CD4-positive, alpha-beta T cell treated with Interleukin-21 for 1 hour (primary cell): ENCODE measurements around the gene GCLC.
"Not testable (repeated sequence)": the region's sequence is repeated elsewhere in the genome, so short reads cannot be mapped to it uniquely, and the experiment has no call there.

ENCODE experiments used
- DNase-seq: peaks from one replicate; pipeline ENCODE4 v3.0.0-alpha.2; 2020

The GCLC gene

DNA sequence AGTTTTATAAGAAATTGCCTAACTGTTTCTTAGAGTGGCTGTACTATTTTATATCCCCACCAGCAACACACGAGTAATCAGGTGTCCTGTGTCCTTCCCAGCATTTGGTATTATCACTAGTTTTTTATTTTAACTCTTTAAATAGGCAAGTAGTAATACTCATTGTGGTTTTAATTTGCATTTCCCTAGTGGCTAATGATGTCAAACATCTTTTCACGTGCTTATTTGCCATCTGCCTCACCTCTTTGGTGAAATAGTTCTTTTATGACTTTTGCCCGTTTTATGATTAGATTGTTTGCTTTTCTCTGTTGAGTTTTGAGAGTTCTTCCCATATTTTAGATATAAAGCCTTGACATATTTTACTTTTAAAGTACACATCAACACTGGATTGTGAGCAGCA, 57.8 kb downstream of the GCLC start:
- DNase-seq, result no peak

- no peak for DNase-seq
Measured at GRCh38 chr6:53486679-53487078, 58.2 kb downstream of the GCLC start.

- peak; percentile 73 for DNase-seq
Measured at GRCh38 chr6:53484476-53485280, 60.2 kb downstream of the GCLC start.

DNA sequence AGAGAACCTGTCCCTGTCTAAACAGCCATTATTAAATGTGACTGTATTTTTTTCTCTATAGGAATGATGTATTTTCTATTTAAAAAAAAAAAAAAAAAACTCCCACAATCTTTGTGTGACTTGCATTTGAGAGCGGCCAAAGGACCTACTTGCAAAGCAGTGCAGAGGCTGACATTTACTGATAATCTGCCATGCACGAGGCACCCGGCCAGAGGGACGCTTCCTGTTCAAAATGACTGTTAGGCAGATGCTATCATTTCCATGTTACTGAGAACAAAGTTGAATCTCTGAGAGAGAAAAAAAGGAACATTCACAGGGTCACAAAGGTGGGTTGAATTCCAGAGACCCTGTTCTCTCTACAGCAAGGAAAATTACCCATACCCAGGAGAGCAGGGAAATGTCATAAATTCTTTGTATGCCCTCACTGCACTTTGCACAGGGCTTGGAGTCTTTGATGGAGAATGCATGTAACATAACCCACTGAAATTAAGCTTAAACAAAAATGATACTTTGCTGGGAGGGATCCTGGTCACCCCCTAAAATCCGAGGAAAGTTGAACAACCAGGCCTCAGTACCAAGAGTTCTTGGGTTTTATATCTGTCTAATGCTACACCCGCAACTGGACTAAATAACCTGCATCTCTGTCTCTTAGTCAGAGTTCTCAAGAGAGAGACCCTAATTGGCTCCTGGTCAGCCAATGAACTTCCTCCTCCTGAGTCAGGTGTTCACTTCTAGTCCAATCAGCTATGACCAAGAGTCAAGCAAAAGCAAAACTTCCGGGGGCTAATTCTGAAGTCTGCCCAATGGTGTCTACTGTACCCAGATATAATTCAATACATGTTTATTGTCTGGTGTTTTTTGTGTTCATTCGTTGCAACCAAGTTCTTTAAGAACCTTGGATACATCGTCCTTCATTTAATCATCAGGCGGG, 61.2 kb downstream of the GCLC start:
- no peak for DNase-seq

DNA sequence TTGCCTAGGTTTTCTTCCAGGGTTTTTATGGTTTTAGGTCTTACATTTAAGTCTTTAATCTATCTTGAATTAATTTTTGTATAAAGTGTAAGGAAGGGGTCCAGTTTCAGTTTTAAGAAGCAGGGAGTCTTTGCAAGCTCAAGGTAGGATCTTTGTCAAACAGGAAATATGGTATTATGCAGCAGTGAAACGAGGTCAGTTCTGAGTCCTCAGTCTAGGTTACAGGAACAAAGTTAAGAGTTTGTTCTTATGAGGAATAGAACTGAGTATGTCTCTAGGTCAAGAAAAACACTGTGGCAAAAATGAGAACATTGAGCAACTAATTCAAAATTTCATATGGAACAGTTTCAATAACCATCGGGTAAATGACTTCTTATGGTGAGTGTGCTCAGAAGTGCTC, 63.6 kb downstream of the GCLC start:
- no peak for DNase-seq

GRCh38 chr6:53480774-53481173, 64.1 kb downstream of the GCLC start:
- DNase-seq, result not testable (repeated sequence)

GRCh38 chr6:53479871-53480270, 65.0 kb downstream of the GCLC start:
- no peak for DNase-seq

GRCh38 chr6:53476964-53477363, 67.9 kb downstream of the GCLC start:
- DNase-seq, result no peak

- DNase-seq, result no peak
Measured at GRCh38 chr6:53474010-53474409, 70.9 kb downstream of the GCLC start.

DNA sequence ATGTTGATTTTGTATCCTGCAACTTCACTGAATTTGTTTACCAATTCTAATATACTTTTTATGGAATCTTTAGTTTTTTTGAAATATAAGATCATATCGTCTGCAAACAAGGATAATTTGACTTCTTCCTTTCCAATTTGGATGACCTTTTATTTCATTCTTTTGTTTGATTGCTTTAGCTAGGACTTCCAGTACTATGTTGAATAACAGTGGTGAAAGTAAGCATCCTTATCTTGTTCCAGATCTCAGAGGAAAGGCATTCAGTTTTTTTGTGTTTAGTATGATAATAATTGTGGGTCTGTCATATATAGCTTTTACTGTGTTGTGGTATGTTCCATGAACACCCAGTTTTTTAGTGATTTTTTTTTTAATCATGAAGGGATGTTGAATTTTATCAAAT, 75.7 kb downstream of the GCLC start:
- no peak for DNase-seq

DNA sequence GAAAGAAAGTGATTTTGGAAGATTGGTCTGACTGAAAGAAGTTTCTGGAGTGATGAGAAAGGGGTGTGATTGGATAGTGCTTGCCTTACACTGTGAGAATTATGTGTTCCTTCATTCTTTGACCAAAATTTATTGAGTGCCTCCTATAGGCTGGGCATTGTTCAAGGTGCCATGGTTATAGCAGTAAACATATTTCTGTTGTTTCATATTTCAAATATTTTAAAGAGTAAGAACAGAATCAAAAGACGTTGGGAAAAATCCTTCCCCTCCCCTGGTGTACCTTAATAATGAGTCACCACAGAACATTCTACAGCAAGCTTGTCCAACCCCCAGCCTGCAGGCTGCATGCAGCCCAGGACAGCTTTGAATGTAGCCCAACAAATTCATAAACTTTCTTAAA, 78.6 kb downstream of the GCLC start:
- no peak for DNase-seq

- DNase-seq, result no peak
Measured at GRCh38 chr6:53465732-53466131, 79.2 kb downstream of the GCLC start.

GRCh38 chr6:53464927-53465460, 79.9 kb downstream of the GCLC start:
- DNase-seq, result no peak

DNA sequence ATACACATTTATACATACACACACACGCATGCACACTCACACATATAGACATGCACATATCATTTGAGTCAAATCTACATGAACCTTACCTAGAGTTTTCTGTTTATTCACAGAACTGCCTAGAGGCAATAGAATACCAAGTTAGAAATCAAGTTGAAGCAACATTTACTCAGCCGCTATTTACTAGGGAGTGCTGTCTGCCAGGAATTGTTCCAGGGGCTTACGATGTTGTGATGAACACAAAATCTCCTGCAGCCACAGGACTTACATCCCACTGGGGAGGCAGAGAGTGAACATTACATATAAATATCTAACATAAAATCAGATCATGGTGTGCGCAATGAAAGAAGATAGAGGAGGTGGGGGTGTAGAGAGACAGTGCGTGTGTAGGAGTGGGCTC, 80.4 kb downstream of the GCLC start:
- DNase-seq, result no peak

- DNase-seq, result no peak
Measured at GRCh38 chr6:53461696-53462095, 83.2 kb downstream of the GCLC start.

GRCh38 chr6:53461041-53461656, 83.8 kb downstream of the GCLC start:
- no peak for DNase-seq

GRCh38 chr6:53458105-53458866, 86.6 kb downstream of the GCLC start:
- no peak for DNase-seq

- no peak for DNase-seq
Measured at GRCh38 chr6:53456809-53457208, 88.1 kb downstream of the GCLC start.

GRCh38 chr6:53455678-53456077, 89.2 kb downstream of the GCLC start:
- no peak for DNase-seq

DNA sequence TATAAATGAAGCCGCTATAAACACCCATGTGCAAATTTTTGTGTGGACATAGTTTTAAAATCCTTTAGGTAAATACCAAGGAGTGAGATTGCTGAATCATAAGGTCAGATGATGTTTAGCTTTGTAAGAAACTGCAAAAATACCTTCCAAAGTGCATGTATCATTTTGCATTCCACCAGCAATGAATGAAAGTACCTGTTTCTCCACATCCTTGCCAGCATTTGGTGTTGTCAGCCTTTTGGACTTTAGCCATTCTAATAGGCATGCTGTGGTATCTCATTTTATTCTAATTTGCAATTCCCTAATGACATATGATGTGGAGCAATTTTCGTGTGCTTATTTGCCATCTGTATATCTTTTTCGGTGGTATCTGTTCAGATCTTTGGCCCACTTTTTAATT, 93.7 kb downstream of the GCLC start:
- no peak for DNase-seq

GRCh38 chr6:53447865-53448264, 97.0 kb downstream of the GCLC start:
- DNase-seq, result no peak
